WTC11 (cell line): ENCODE measurements around the gene ATP10D. TPM values are rescaled to one million over a fixed set of nuclear protein-coding genes. Genes with fewer than 3 reads are reported as not detected.

Experiments
- ATAC-seq: fragments of 200-7000 bp; cut with Tn5 transposase; 2 replicates; pipeline ENCODE4 v1.10.0; 2021; ENCODE audit warnings: mild to moderate bottlenecking, moderate library complexity
- CTCF ChIA-PET: fragments of 300-600 bp; sonication (Branson Sonifier 250); formaldehyde crosslinking; loops from one replicate; lab custom pipeline; 2021; ENCODE audit warnings: antibody characterized with exemption; lab: Charles Lee
- POLR2A ChIA-PET: fragments of 350-600 bp; sonication (Branson Sonifier 250); formaldehyde crosslinking; loops from one replicate; lab custom pipeline; 2021; ENCODE audit warnings: antibody characterized with exemption; lab: Charles Lee
- DNase-seq: peaks from one replicate; pipeline ENCODE4 v3.0.0; 2021; ENCODE audit warnings: low spot score
- H3K27ac Mint-ChIP-seq: 2 replicates; pipeline ENCODE4 v1.8.0; 2021; ENCODE audit warnings: mixed read lengths
- H3K27me3 Mint-ChIP-seq: 2 replicates; pipeline ENCODE4 v1.8.0; 2021; ENCODE audit warnings: low read depth, mild to moderate bottlenecking, moderate library complexity, mixed read lengths
- H3K36me3 Mint-ChIP-seq: 2 replicates; pipeline ENCODE4 v1.8.0; 2021; ENCODE audit warnings: mixed read lengths
- H3K4me1 Mint-ChIP-seq: 2 replicates; pipeline ENCODE4 v1.8.0; 2022; ENCODE audit warnings: mixed read lengths
- H3K4me3 Mint-ChIP-seq: 2 replicates; pipeline ENCODE4 v1.8.0; 2021; ENCODE audit warnings: mild to moderate bottlenecking, moderate library complexity, mixed read lengths
- H3K9me3 Mint-ChIP-seq: 2 replicates; pipeline ENCODE4 v1.8.0; 2021; ENCODE audit warnings: mixed read lengths
- ATF2 ChIP-seq: sonication (generic); formaldehyde crosslinking; IDR thresholded peaks from 2 replicates; pipeline ENCODE4 v1.8.1; 2022; ENCODE audit warnings: low read depth, missing genetic modification reagents, borderline replicate concordance
- ATF6 ChIP-seq: sonication (generic); formaldehyde crosslinking; IDR thresholded peaks from 2 replicates; pipeline ENCODE4 v1.8.1; 2023; ENCODE audit warnings: mild to moderate bottlenecking, missing genetic modification reagents
- CREM ChIP-seq: sonication (generic); formaldehyde crosslinking; IDR thresholded peaks from 2 replicates; pipeline ENCODE4 v1.8.1; 2022; ENCODE audit warnings: mild to moderate bottlenecking, missing genetic modification reagents, moderate library complexity
- E2F5 ChIP-seq: sonication (generic); formaldehyde crosslinking; IDR thresholded peaks from 2 replicates; pipeline ENCODE4 v1.8.1; 2022; ENCODE audit warnings: mild to moderate bottlenecking, moderate library complexity, missing genetic modification reagents
- PREB ChIP-seq: sonication (generic); formaldehyde crosslinking; IDR thresholded peaks from 2 replicates; pipeline ENCODE4 v1.8.1; 2022; ENCODE audit warnings: mild to moderate bottlenecking, missing genetic modification reagents, moderate library complexity, borderline replicate concordance
- RORB ChIP-seq: fragments of 250-450 bp; sonication (Bioruptor Pico); IDR thresholded peaks from 2 replicates; pipeline ENCODE4 v1.9.0; 2021; ENCODE audit warnings: mild to moderate bottlenecking
- TCF7 ChIP-seq: sonication (generic); formaldehyde crosslinking; IDR thresholded peaks from 2 replicates; pipeline ENCODE4 v1.8.0; 2022; ENCODE audit warnings: mild to moderate bottlenecking, low read depth, missing genetic modification reagents, moderate library complexity
- TP53 ChIP-seq: sonication (generic); formaldehyde crosslinking; IDR thresholded peaks from 2 replicates; pipeline ENCODE4 v1.8.1; 2023; ENCODE audit warnings: mild to moderate bottlenecking, missing genetic modification reagents
- USF2 ChIP-seq: sonication (generic); formaldehyde crosslinking; IDR thresholded peaks from 2 replicates; pipeline ENCODE4 v1.8.1; 2023; ENCODE audit warnings: mild to moderate bottlenecking, missing genetic modification reagents, moderate library complexity
- ZNF281 ChIP-seq: sonication (generic); formaldehyde crosslinking; IDR thresholded peaks from 2 replicates; pipeline ENCODE4 v1.8.0; 2023; ENCODE audit warnings: mild to moderate bottlenecking, missing genetic modification reagents
- ZNF532 ChIP-seq: fragments of 250-450 bp; sonication (Bioruptor Pico); IDR thresholded peaks from 2 replicates; pipeline ENCODE4 v1.9.0; 2021; ENCODE audit warnings: mild to moderate bottlenecking, borderline replicate concordance
- total RNA-seq: library from RNA; stranded (reverse); gene quantifications from 3 replicates; pipeline ENCODE4 v1.2.3, GENCODE V29; 2021

The ATP10D gene
- total RNA-seq, 1 experiment from 2014 or later: 3.1 TPM

GRCh38 chr4:47534772-47535171 lies 49.7 kb downstream of the ATP10D start:
- POLR2A ChIA-PET: no interaction called here
- CTCF ChIA-PET: interaction anchor here (0.6 kb wide), 1 partner anchor 51 kb away, joined by 6 read pairs; no protein-coding TSS in a partner anchor
- Mint-ChIP-seq H3K36me3 (peaks cover 5% of the 10 kb centered on the region), H3K27me3 (no peaks in the 10 kb centered on the region), H3K27ac (no peak overlapping the region), H3K4me3 (no peak overlapping the region), H3K4me1 (peaks cover 14% of the 10 kb centered on the region), H3K9me3 (peaks cover 13% of the 10 kb centered on the region)
- ATAC-seq (no peak), DNase-seq (no peak)
- TF ChIP-seq PREB (no peak), TCF7 (no peak), TP53 (CRISPR knock-in tag) (no peak), RORB (CRISPR knock-in tag) (no peak), E2F5 (CRISPR knock-in tag) (no peak), ZNF281 (no peak), ATF6 (CRISPR knock-in tag) (no peak), USF2 (CRISPR knock-in tag) (no peak), ZNF532 (CRISPR knock-in tag) (no peak), CREM (CRISPR knock-in tag) (no peak), ATF2 (CRISPR knock-in tag) (no peak)
